AG04449 (cell line): ENCODE results near the gene COL11A1.
"Not testable (repeated sequence)": the region's sequence is repeated elsewhere in the genome, so short reads cannot be mapped to it uniquely, and the experiment has no call there.

Source experiments
- CTCF ChIA-PET: fragments of 350-600 bp; formaldehyde crosslinking; extraction: SDS; loops from one replicate; lab custom pipeline; 2021; ENCODE audit warnings: antibody characterized with exemption; lab: Yijun Ruan, JAX
- POLR2A ChIA-PET: fragments of 400-600, 350-600 bp; formaldehyde crosslinking; extraction: SDS; loops from one replicate; lab custom pipeline; 2020; ENCODE audit warnings: antibody characterized with exemption, inconsistent platforms; lab: Yijun Ruan, JAX
- DNase-seq: peaks from one replicate; pipeline ENCODE4 v3.0.0-alpha.2; 2010; ENCODE audit warnings: low read depth, low spot score
- H3K4me3 ChIP-seq: 2 replicates; pipeline ENCODE4 v1.5.1; 2011; ENCODE audit warnings: low read depth, mild to moderate bottlenecking, control low read depth, low read length
- CTCF ChIP-seq: IDR thresholded peaks from one replicate; pipeline ENCODE4 v1.5.1; 2011; ENCODE audit warnings: mild to moderate bottlenecking, moderate library complexity, low read length, control low read depth, inconsistent platforms; ENCODE audit not compliant: insufficient read depth; ENCODE audit errors: missing control alignments

COL11A1 gene

DNA sequence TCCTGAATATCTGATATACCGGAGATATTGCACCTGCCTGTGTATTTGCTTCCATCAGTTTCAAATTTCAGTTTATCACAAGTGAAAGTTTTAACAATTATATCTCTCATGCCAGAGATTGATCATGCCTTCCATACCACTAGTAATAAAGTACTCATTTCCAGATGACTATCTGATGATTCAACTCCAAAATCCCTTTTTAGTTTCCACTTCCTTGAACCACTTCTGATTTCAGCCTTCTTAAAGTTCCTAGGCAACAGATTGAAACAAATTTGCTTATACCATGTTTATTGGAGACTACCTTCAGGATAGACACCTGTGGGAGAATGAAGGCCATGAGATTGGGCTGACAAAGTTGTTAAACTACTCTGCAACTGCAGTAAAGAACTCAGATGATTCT lies 21.5 kb upstream of the COL11A1 start:
- CTCF ChIA-PET: no interaction called here
- no peak overlapping the region for H3K4me3 ChIP-seq
- POLR2A ChIA-PET: no interaction called here
- no peak for DNase-seq
- no peak for TF ChIP-seq CTCF

DNA sequence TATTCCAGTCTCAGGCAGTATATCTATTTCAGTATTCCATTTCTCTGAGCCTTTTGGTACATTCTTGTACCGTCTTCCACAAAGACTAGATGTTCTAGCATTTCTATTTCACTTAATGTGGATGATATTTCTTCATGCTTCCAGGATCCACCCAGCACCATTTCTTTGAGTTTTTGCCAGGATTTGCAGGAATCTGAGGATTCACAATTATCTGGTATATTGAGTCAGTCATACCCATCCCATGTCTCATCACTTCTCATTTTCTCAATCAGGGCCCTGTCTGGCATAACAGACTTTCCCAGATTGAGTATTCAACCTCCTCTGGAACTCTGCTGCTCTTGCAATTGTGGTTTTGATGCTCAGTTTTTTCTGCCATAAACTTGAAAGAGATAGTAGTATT lies 20.9 kb upstream of the COL11A1 start:
- POLR2A ChIA-PET: no interaction called here
- peak; percentile 65 for DNase-seq

DNA sequence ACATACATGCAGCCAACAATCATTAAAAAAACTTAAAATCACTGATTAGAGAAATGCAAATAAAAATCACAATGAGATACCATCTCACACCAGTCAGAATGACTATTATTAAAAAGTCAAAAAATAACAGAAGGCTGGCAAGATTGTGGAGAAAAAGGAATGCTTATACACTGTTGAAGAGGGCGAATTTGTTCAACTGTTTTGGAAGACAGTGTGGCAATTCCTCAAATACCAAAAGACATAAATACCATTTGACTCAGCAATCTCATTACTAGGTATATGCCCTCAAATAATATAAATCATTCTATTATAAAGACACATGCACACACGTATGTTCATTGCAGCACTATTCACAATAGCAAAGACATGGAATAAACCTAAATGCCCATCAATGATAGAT lies 19.9 kb upstream of the COL11A1 start:
- CTCF ChIA-PET: interaction anchor here (1.3 kb wide), 1 partner anchor 333 kb away, joined by 4 read pairs; no protein-coding TSS in a partner anchor

More for the DNA sequence above, 20.9 kb upstream of the COL11A1 start:
- no peak for TF ChIP-seq CTCF
- no peak overlapping the region for H3K4me3 ChIP-seq
- CTCF ChIA-PET: interaction anchor here (1.3 kb wide), 1 partner anchor 332 kb away, joined by 4 read pairs; no protein-coding TSS in a partner anchor

GRCh38 chr1:103125219-103125618 lies 16.9 kb upstream of the COL11A1 start:
- POLR2A ChIA-PET: no interaction called here
- TF ChIP-seq CTCF: no peak
- DNase-seq: no peak
- CTCF ChIA-PET: no interaction called here
- H3K4me3 ChIP-seq: no peak overlapping the region

More for the DNA sequence above, 19.9 kb upstream of the COL11A1 start:
- DNase-seq, H3K4me3 ChIP-seq, POLR2A ChIA-PET: not testable (repeated sequence)

- DNase-seq: no peak
- ChIA-PET CTCF (interaction anchor here (1.3 kb wide), 1 partner anchor 17 kb away, joined by 4 read pairs; no protein-coding TSS in a partner anchor), POLR2A (no interaction called here)
- H3K4me3 ChIP-seq: no peak overlapping the region
- TF ChIP-seq CTCF: no peak
Measured at GRCh38 chr1:103122983-103123720, 14.8 kb upstream of the COL11A1 start.

DNA sequence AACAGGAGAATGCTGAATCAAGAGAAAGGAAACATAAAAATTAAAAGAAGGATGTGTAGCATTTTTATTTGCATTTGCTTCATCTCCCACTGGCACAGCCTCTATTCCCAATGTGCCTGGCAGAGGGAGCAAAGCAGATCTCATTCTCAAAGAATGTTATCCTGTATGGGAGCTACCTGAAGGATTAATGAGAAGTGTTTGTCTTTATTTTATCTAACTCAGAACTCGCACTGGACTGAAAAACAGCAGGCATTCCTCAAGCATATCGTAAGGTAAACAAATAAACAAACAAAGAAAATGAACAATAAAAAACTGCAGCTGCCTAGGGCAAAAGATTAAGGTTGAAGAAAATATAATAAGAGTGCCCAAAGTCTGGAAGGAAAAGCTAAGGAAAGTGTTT lies 12.7 kb upstream of the COL11A1 start:
- no peak for DNase-seq
- no peak overlapping the region for H3K4me3 ChIP-seq
- no peak for TF ChIP-seq CTCF
- ChIA-PET CTCF (interaction anchor here (1.0 to 1.5 kb wide), 2 partner anchors 9 to 20 kb away, joined by 3 to 4 read pairs; no protein-coding TSS in a partner anchor), POLR2A (no interaction called here)
